K562 (cell line): Measurements from ENCODE around the gene ZNF763. TPM values are rescaled to one million over a fixed set of nuclear protein-coding genes. Genes with fewer than 3 reads are reported as not detected.
A peak's percentile ranks its signal among the peaks of the same experiment; 100 is the strongest.

Experiments used
- ATF7 ChIP-seq: fragments of 450-650 bp; IDR thresholded peaks from 2 replicates; pipeline ENCODE4 v1.7.1; 2014; ENCODE audit warnings: mild to moderate bottlenecking, moderate library complexity
- BACH1 ChIP-seq: fragments of 200-800 bp; sonication (Bioruptor generic); IDR thresholded peaks from 2 replicates; pipeline ENCODE4 v1.6.1; 2016; ENCODE audit warnings: missing genetic modification characterization, missing compliant biosample characterization
- BCLAF1 ChIP-seq, 2 experiments: fragments of 450-650 bp in 1 of 2; IDR thresholded peaks; 2 replicates each; pipeline ENCODE4 v1.6.1; 2011 to 2017; ENCODE audit warnings: low read depth in 2 of 2, antibody characterized with exemption in 1 of 2, borderline replicate concordance in 1 of 2, low read length in 1 of 2, mild to moderate bottlenecking in 1 of 2, mixed read lengths in 1 of 2; ENCODE audit not compliant: control insufficient read depth in 1 of 2
- BRD9 ChIP-seq: fragments of 450-650 bp; IDR thresholded peaks from 2 replicates; pipeline ENCODE4 v1.6.1; 2018; ENCODE audit warnings: low read depth; ENCODE audit not compliant: partially characterized antibody
- BRF1 ChIP-seq: IDR thresholded peaks from 3 replicates; pipeline ENCODE4 v1.6.1; 2011; ENCODE audit warnings: borderline replicate concordance, mild to moderate bottlenecking; ENCODE audit not compliant: insufficient read length; ENCODE audit errors: extremely low read depth
- CUX1 ChIP-seq: fragments of 200-800 bp; sonication (Bioruptor generic); IDR thresholded peaks from 2 replicates; pipeline ENCODE4 v1.6.1; 2016; ENCODE audit warnings: missing genetic modification characterization, missing compliant biosample characterization
- HCFC1 ChIP-seq: IDR thresholded peaks from 2 replicates; pipeline ENCODE4 v1.6.1; 2012; ENCODE audit warnings: low read depth, low read length, improper control_type of control experiment
- HEY1 ChIP-seq: fragments of 250-450 bp; sonication (Bioruptor Pico); IDR thresholded peaks from 2 replicates; pipeline ENCODE4 v1.5.0; 2020; ENCODE audit warnings: mild to moderate bottlenecking, moderate library complexity, borderline replicate concordance
- HLTF ChIP-seq: fragments of 450-650 bp; IDR thresholded peaks from 2 replicates; pipeline ENCODE4 v1.6.1; 2016
- MAFF ChIP-seq: IDR thresholded peaks from 2 replicates; pipeline ENCODE4 v1.6.1; 2012; ENCODE audit warnings: low read length, improper control_type of control experiment
- MCM7 ChIP-seq, 2 experiments: fragments of 450-650 bp; IDR thresholded peaks; 2 replicates each; pipeline ENCODE4 v1.6.1; 2016 to 2018
- MTA1 ChIP-seq: fragments of 450-650 bp; IDR thresholded peaks from 2 replicates; pipeline ENCODE4 v1.6.1; 2017; ENCODE audit warnings: borderline replicate concordance
- PKNOX1 ChIP-seq: fragments of 450-650 bp; IDR thresholded peaks from 2 replicates; pipeline ENCODE4 v1.6.1; 2016
- RBM34 ChIP-seq: fragments of 200-400 bp; formaldehyde crosslinking; IDR thresholded peaks from 2 replicates; pipeline ENCODE4 v1.6.1; 2018; ENCODE audit warnings: low read length, borderline replicate concordance; ENCODE audit not compliant: insufficient read depth
- SETDB1 ChIP-seq: IDR thresholded peaks from one replicate; pipeline ENCODE4 v1.6.1; 2012; ENCODE audit warnings: low read length, control low read depth, inconsistent platforms
- TAL1 ChIP-seq: fragments of 450-650 bp; IDR thresholded peaks from 2 replicates; pipeline ENCODE4 v1.6.1; 2016; ENCODE audit warnings: mild to moderate bottlenecking
- TEAD2 ChIP-seq: fragments of 450-650 bp; IDR thresholded peaks from 2 replicates; pipeline ENCODE4 v1.6.1; 2016; ENCODE audit warnings: missing genetic modification characterization, control low read depth, missing compliant biosample characterization
- ZNF140 ChIP-seq: fragments of 250-450 bp; sonication (Bioruptor Pico); IDR thresholded peaks from 2 replicates; pipeline ENCODE4 v1.8.0; 2021; ENCODE audit warnings: moderate library complexity, mild to moderate bottlenecking, inconsistent platforms
- ZNF212 ChIP-seq: fragments of 450-650 bp; formaldehyde crosslinking; IDR thresholded peaks from 2 replicates; pipeline ENCODE4 v1.4.0; 2020; ENCODE audit warnings: mild to moderate bottlenecking
- ZNF263 ChIP-seq: sonication (generic); formaldehyde crosslinking; IDR thresholded peaks from 2 replicates; pipeline ENCODE4 v1.8.0; 2022; ENCODE audit warnings: mild to moderate bottlenecking, missing genetic modification reagents, borderline replicate concordance
- ZNF431 ChIP-seq: sonication (generic); formaldehyde crosslinking; IDR thresholded peaks from 2 replicates; pipeline ENCODE4 v1.8.0; 2022; ENCODE audit warnings: mild to moderate bottlenecking, missing genetic modification reagents
- polyA plus RNA-seq, 8 experiments: library from polyadenylated mRNA; depleted of rRNA in 4 of 8; stranded (reverse) in 5 of 8; unstranded in 3 of 8; fragments of >200 nt; fragmentation: Nextera tagmentation in 2 of 8; fragmentation: Illumina TruSeq in 1 of 8; extraction: Ambion mirVana in 2 of 8; extraction: Trizol in 1 of 8; gene quantifications; 2 replicates each; pipeline versions ENCODE4 v1.2.1 to v1.2.3, GENCODE V29; 2011 to 2014; ENCODE audit warnings: inconsistent platforms in 1 of 8, missing spikeins in 1 of 8
- total RNA-seq, 7 experiments: library from RNA; depleted of rRNA in 6 of 7; stranded (reverse); fragments of >200 nt in 6 of 7; fragmentation: Illumina TruSeq in 2 of 7; extraction: Trizol in 2 of 7; gene quantifications; 2 replicates each; pipeline versions ENCODE4 v1.2.1 to v1.2.3, GENCODE V29; 2011 to 2021; ENCODE audit warnings: low replicate concordance in 1 of 7

ZNF763 gene
- total and polyA plus RNA-seq, 9 of the 15 experiments (the other 6 are each of a cell fraction or from before 2014, with no cell fraction given): 0.08 to 0.28 (median 0.16) TPM; not detected in 3

GRCh38 chr19:11924886-11925650 is 39.8 kb upstream of the ZNF763 start, which contains the start of gene ZNF700 (continued):
- TF ChIP-seq HLTF: no peak
- TF ChIP-seq MCM7 (IDR thresholded peaks at IDR 0.05): no peak
- no peak for TF ChIP-seq MAFF
- TF ChIP-seq HCFC1: no peak
- TF ChIP-seq MTA1: no peak
- no peak for TF ChIP-seq BCLAF1 (IDR thresholded peaks at IDR 0.05; ENCODE audit: borderline replicate concordance in 1 of 2, control insufficient read depth in 1 of 2, low read depth in 2 of 2, low read length in 1 of 2)
- TF ChIP-seq TAL1: no peak
- no peak for TF ChIP-seq CUX1 (CRISPR knock-in tag)
- TF ChIP-seq RBM34: no peak
- no peak for TF ChIP-seq ZNF431 (CRISPR knock-in tag)
- peak; percentile 99 for TF ChIP-seq PKNOX1
- no peak for TF ChIP-seq HEY1 (CRISPR knock-in tag)
- TF ChIP-seq ZNF263 (CRISPR knock-in tag): no peak
- TF ChIP-seq BRD9: no peak
- TF ChIP-seq ATF7: 0 out of 2 replicates have a peak, but pooled peaks have one; percentile 58
- no peak for TF ChIP-seq ZNF140
- TF ChIP-seq SETDB1: no peak
- TF ChIP-seq ZNF212 (CRISPR knock-in tag): no peak
- no peak for TF ChIP-seq BRF1
- no peak for TF ChIP-seq BACH1 (tag)
- TF ChIP-seq TEAD2 (tag): no peak
